Karpas-422 (cell line): ENCODE data around the gene ATAD3A. TPM values are rescaled to one million over a fixed set of nuclear protein-coding genes. Genes with fewer than 3 reads are reported as not detected.
"Not testable (repeated sequence)": the region's sequence is repeated elsewhere in the genome, so short reads cannot be mapped to it uniquely, and the experiment has no call there.

Experiments used
- DNase-seq: peaks from one replicate; pipeline ENCODE4 v3.0.0-alpha.2; 2015
- H2AFZ ChIP-seq: fragments of 200-600 bp; sonication (generic); 2 replicates; pipeline ENCODE4 v1.6.1; 2014; ENCODE audit warnings: antibody characterized with exemption, low read length, mixed read lengths
- H3K27ac ChIP-seq: fragments of 200-600 bp; sonication (generic); 2 replicates; pipeline ENCODE4 v1.5.1; 2014; ENCODE audit warnings: mild to moderate bottlenecking, low read length, moderate library complexity
- H3K27me3 ChIP-seq: fragments of 200-600 bp; sonication (generic); 2 replicates; pipeline ENCODE4 v1.6.1; 2014; ENCODE audit warnings: low read length, mixed read lengths
- H3K36me3 ChIP-seq: fragments of 200-600 bp; sonication (generic); 2 replicates; pipeline ENCODE4 v1.6.1; 2014; ENCODE audit warnings: low read length, mixed read lengths; ENCODE audit not compliant: insufficient read depth
- H3K4me1 ChIP-seq: fragments of 200-600 bp; sonication (generic); 2 replicates; pipeline ENCODE4 v1.6.1; 2014; ENCODE audit warnings: mild to moderate bottlenecking, low read length, mixed read lengths
- H3K4me2 ChIP-seq: fragments of 200-600 bp; sonication (generic); 2 replicates; pipeline ENCODE4 v1.6.1; 2014; ENCODE audit warnings: low read length, low read depth, mild to moderate bottlenecking; ENCODE audit not compliant: poor library complexity, severe bottlenecking
- H3K4me3 ChIP-seq: fragments of 200-600 bp; sonication (generic); 2 replicates; pipeline ENCODE4 v1.5.1; 2014; ENCODE audit warnings: mild to moderate bottlenecking, antibody characterized with exemption, low read length, mixed read lengths
- H3K79me2 ChIP-seq: fragments of 200-600 bp; sonication (generic); 2 replicates; pipeline ENCODE4 v1.6.1; 2014; ENCODE audit warnings: mild to moderate bottlenecking, low read length, mixed read lengths
- H3K9ac ChIP-seq: fragments of 200-600 bp; sonication (generic); 2 replicates; pipeline ENCODE4 v1.6.0; 2014; ENCODE audit warnings: low read length
- H3K9me2 ChIP-seq: fragments of 200-600 bp; sonication (generic), shearing (Covaris generic); replicated peaks from 2 replicates; pipeline ENCODE4 v1.6.0; 2014; ENCODE audit warnings: mild to moderate bottlenecking, low read length, moderate library complexity; ENCODE audit not compliant: insufficient read depth
- H3K9me3 ChIP-seq: fragments of 300-700, 200-600 bp; sonication (generic); 2 replicates; pipeline ENCODE4 v1.6.1; 2014; ENCODE audit warnings: low read length, mixed read lengths
- H4K20me1 ChIP-seq: fragments of 200-600 bp; sonication (generic); 2 replicates; pipeline ENCODE4 v1.6.1; 2014; ENCODE audit warnings: mild to moderate bottlenecking, antibody characterized with exemption, low read length, low read depth; ENCODE audit not compliant: insufficient read depth
- total RNA-seq: library from RNA; depleted of rRNA; stranded (reverse); fragments of >200 nt; shearing (Covaris generic); gene quantifications from 2 replicates; pipeline ENCODE4 v1.2.3, GENCODE V29; 2014; ENCODE audit warnings: low replicate concordance

ATAD3A gene
- total RNA-seq, 1 experiment from 2014 or later = 12.5 TPM

DNA sequence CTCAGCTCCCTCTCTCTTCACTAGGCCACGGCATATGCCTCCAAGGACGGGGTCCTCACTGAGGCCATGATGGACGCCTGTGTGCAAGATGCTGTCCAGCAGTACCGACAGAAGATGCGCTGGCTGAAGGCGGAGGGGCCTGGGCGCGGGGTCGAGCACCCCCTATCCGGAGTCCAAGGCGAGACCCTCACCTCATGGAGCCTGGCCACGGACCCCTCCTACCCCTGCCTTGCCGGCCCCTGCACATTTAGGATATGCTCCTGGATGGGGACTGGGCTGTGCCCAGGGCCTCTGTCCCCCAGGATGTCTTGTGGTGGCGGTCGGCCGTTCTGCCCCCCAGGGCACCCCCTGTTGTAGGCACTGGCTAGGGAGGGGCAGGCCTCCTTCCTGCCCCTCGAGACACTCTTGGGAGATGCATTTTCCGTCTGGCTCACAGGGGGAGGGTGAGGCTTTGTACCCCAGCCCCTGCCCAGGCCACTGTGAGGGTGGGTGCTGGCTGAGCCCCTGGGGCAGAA is 16.4 kb upstream of the ATAD3A start:
- H3K79me2 ChIP-seq, H3K4me3 ChIP-seq, DNase-seq, H3K9me3 ChIP-seq, H2AFZ ChIP-seq, H3K9me2 ChIP-seq, H3K9ac ChIP-seq, H4K20me1 ChIP-seq, H3K27me3 ChIP-seq, H3K27ac ChIP-seq, H3K4me2 ChIP-seq, H3K4me1 ChIP-seq: not testable (repeated sequence)
- peaks cover 22% of the 10 kb centered on the region for H3K36me3 ChIP-seq

DNA sequence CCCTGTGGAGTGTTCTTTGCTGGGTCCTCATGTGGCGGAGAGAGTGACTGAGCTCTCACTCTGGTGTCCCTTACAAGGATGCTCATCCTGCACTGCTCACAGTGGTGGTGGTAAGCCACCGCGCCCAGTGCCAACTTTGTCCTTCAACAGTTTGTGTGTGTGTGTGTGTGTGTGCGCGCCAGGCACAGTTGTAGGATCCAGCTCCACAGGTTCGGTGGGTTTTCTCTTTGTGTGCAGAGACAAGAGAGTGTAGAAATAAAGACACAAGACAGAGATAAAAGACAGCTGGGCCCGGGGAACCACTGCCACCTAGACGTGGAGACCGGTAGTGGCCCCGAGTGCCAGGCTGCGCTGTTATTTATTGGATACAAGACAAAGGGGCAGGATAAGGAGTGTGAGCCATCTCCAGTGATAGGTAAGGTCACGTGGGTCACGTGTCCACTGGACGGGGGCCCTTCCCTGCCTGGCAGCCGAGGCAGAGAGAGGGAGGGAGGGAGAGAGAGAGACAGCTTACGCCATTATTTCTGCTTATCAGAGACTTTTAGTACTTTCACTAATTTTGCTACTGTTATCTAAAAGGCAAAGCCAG is 7.1 kb upstream of the ATAD3A start:
- not testable (repeated sequence) for H3K79me2 ChIP-seq, H4K20me1 ChIP-seq, H3K4me1 ChIP-seq, H3K27me3 ChIP-seq, H3K9me3 ChIP-seq, H3K9me2 ChIP-seq
- Histone ChIP-seq H3K9ac (peak overlapping the region; percentile 53), H3K27ac (peak overlapping the region; percentile 56), H3K36me3 (peaks cover 11% of the 10 kb centered on the region), H3K4me2 (peak overlapping the region; percentile 60), H3K4me3 (peak overlapping the region; percentile 39; the same call in 1 of the 2 replicates), H2AFZ (peak overlapping the region; percentile 42; the same call in 1 of the 2 replicates)
- DNase-seq = peak; percentile 89

DNA sequence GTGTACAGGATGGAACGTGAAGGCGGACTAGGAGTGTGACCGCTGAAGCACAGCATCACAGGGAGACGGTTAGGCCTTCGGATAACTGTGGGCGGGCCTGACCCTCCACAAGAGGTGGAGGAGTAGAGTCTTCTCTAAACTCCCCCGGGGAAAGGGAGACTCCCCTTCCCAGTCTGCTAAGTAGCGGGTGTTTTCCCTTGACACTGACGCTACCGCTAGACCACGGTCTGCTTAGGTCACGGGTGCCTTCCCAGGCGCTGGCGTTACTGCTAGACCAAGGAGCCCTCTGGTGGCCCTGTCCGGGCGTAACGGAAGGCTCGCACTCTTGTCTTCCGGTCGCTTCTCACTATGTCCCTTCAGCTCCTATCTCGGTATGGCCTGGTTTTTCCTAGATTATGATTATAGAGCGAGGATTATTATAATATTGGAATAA is 6.6 kb upstream of the ATAD3A start:
- DNase-seq = peak; percentile 63
- H3K4me1 ChIP-seq, H2AFZ ChIP-seq, H4K20me1 ChIP-seq, H3K9me3 ChIP-seq, H3K27me3 ChIP-seq, H3K9me2 ChIP-seq, H3K79me2 ChIP-seq: not testable (repeated sequence)
- peak overlapping the region; percentile 53; the same call in 1 of the 2 replicates for H3K9ac ChIP-seq
- peak overlapping the region; percentile 56 for H3K27ac ChIP-seq
- H3K4me3 ChIP-seq = peak overlapping the region; percentile 39; the same call in 1 of the 2 replicates
- peaks cover 11% of the 10 kb centered on the region for H3K36me3 ChIP-seq
- peak overlapping the region; percentile 60 for H3K4me2 ChIP-seq

DNA sequence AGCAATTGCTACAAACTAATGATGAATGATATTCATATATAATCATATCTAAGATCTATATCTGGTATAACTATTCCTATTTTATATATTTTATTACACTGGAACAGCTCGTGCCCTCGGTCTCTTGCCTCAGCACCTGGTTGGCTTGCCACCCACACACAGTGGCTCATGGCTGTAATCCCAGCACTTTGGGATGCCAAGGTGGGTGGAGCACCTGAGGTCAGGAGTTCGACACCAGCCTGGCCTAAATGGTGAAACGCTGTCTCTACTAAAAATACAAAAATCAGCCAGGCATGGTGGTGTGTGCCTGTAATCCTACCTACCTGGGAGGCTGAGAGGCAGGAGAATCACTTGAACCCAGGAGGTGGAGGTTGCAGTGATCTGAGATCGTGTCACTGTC is 6.2 kb upstream of the ATAD3A start:
- not testable (repeated sequence) for H3K9me3 ChIP-seq, H2AFZ ChIP-seq, H3K27me3 ChIP-seq, H4K20me1 ChIP-seq, DNase-seq, H3K27ac ChIP-seq, H3K9me2 ChIP-seq, H3K79me2 ChIP-seq, H3K4me3 ChIP-seq
- peaks cover 12% of the 10 kb centered on the region for H3K4me1 ChIP-seq
- peaks cover 11% of the 10 kb centered on the region for H3K36me3 ChIP-seq
- 0 out of 2 replicates have a peak overlapping the region, but pooled peaks have one; percentile 16 for H3K9ac ChIP-seq
- peak overlapping the region; percentile 60 for H3K4me2 ChIP-seq

DNA sequence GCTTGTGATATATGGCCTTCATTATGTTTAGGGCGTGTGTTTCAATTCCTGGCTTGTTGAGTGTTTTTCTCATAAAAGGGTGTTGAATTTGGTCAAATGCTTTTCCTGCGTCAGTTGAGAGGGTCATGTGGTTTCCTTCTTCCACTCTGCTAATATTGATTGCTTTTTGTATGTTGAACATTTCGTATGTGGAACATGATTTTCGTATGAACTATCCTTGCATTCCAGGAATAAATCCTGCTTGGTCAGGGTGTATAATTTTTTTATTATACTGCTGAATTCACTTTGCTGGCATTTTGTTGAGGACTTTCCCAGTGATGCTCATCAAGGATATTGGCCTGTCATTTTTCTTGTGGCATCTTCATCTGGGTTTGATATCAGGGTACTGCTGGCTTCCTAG is 4.7 kb upstream of the ATAD3A start:
- Histone ChIP-seq H2AFZ (no peak overlapping the region), H3K9me2 (no peaks in the 10 kb centered on the region), H4K20me1 (no peaks in the 10 kb centered on the region), H3K79me2 (peaks cover 3% of the 10 kb centered on the region; the same call in 1 of the 2 replicates), H3K27me3 (no peaks in the 10 kb centered on the region), H3K4me2 (no peak overlapping the region), H3K36me3 (peaks cover 11% of the 10 kb centered on the region), H3K9ac (no peak overlapping the region), H3K27ac (no peak overlapping the region), H3K4me1 (peaks cover 17% of the 10 kb centered on the region), H3K9me3 (no peaks in the 10 kb centered on the region; the same call in 1 of the 2 replicates), H3K4me3 (no peak overlapping the region)
- no peak for DNase-seq

DNA sequence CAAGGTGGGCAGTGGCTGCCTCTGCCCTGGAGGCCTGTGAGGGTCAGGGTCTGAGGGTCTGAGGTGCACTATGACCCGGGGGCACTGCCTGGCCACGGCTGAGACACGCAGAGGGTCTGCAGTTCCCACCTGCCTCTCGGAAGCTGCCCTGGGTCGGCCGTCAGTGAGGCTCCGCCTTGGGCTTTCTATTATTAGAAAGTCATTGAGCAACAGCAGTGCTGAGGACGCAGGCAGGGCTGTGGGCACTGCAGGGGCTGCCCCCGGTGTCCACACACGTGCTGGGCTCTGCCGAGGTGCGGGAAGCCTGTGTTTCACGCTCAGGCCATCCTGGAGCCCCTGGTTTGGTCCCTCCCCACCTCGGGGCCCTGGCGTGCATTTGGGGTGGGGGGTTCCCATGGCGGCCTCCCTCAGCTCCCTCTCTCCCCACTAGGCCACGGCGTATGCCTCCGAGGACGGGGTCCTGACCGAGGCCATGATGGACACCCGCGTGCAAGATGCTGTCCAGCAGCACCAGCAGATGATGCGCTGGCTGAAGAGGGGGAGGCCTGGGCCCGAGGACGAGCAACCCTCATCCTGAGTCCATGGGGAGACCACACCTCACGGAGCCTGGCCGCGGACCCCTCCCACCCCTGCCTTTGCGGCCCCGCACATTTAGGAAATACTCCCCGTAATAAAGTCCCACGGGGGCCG is 3.0 kb upstream of the ATAD3A start:
- Histone ChIP-seq H3K36me3 (peaks cover 11% of the 10 kb centered on the region), H3K4me1 (peaks cover 23% of the 10 kb centered on the region), H3K79me2 (peaks cover 13% of the 10 kb centered on the region)
- H3K4me3 ChIP-seq, H3K27me3 ChIP-seq, H3K9me3 ChIP-seq, H3K4me2 ChIP-seq, H2AFZ ChIP-seq, H3K27ac ChIP-seq, H3K9ac ChIP-seq, H3K9me2 ChIP-seq, DNase-seq, H4K20me1 ChIP-seq: not testable (repeated sequence)

DNA sequence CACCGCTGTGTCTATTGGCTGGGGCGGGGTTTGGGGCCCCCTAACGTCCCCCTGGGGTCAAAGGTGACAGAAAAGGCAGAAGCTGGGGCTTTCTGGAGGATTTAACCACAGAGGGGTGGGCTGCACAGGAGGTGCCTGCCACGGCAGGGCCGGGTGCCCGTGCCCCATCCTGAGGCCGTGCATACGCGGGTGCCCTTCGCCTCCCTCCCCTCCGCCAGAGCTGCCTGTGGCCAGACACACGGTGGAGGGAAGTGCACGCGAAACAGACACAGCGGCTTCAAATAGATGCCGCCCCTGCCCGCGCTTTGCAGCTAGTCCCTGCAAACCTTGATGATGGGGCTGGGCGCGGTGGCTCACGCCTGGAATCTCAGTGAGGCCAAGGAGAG is 2.5 kb upstream of the ATAD3A start:
- not testable (repeated sequence) for H4K20me1 ChIP-seq, H3K27me3 ChIP-seq, DNase-seq, H3K9me3 ChIP-seq, H3K9ac ChIP-seq, H3K4me2 ChIP-seq, H2AFZ ChIP-seq, H3K27ac ChIP-seq, H3K4me3 ChIP-seq, H3K9me2 ChIP-seq
- H3K4me1 ChIP-seq = peaks cover 22% of the 10 kb centered on the region
- peaks cover 11% of the 10 kb centered on the region for H3K36me3 ChIP-seq
- peaks cover 13% of the 10 kb centered on the region for H3K79me2 ChIP-seq

DNA sequence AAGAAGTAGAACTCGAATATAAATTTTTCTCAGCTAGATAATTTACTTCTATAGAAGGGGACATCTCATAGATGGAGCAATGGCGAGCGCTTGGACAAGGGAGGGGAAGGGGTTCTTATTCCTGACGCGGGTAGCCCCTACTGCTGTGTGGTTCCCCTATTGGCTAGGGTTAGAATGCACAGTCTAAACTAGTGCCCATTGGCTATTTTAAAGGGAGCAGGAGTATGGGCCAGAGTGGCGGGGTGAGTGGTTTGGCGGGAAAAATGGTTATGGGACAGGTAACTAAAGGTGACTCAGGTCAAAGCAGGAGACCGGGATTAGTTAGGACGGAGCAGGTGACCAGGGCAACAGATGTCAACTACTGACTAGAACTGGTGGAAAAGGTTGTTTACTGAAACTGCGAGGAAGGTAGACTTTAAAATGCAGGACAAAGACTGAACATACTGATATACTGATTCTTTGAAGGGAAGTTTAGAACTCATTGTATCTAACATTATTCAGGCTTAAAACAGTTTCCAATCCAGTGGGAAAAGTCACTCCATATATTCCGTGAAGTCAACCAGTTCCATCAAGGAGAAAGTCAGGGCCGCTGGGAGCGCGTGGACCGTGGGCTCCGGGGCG is 940 bp upstream of the ATAD3A start:
- peaks cover 14% of the 10 kb centered on the region for H3K4me1 ChIP-seq
- H3K79me2 ChIP-seq = peaks cover 25% of the 10 kb centered on the region
- peak overlapping the region; percentile 89 for H3K4me3 ChIP-seq
- H3K4me2 ChIP-seq = peak overlapping the region; percentile 98
- H3K9ac ChIP-seq = peak overlapping the region; percentile 93
- no peaks in the 10 kb centered on the region for H3K9me2 ChIP-seq
- 0 out of 2 replicates have a peak, but pooled peaks cover 3% of the 10 kb centered on the region for H4K20me1 ChIP-seq
- H3K36me3 ChIP-seq = peaks cover 11% of the 10 kb centered on the region
- H3K27me3 ChIP-seq = no peaks in the 10 kb centered on the region
- no peaks in the 10 kb centered on the region; the same call in 1 of the 2 replicates for H3K9me3 ChIP-seq
- H3K27ac ChIP-seq = peak overlapping the region; percentile 80
- peak overlapping the region; percentile 38; the same call in 1 of the 2 replicates for H2AFZ ChIP-seq
- peak; percentile 80 for DNase-seq
